HepG2 (cell line): Measurements from ENCODE around the gene CTNNAL1. TPM values are rescaled to one million over a fixed set of nuclear protein-coding genes. Genes with fewer than 3 reads are reported as not detected.

Experiments
- ATF2 ChIP-seq: sonication (generic); formaldehyde crosslinking; IDR thresholded peaks from 2 replicates; pipeline ENCODE4 v1.4.0; 2020; ENCODE audit warnings: missing genetic modification reagents
- E2F5 ChIP-seq: sonication (generic); formaldehyde crosslinking; conservative IDR thresholded peaks from 2 replicates; pipeline ENCODE4 v1.4.0; 2020; ENCODE audit warnings: missing genetic modification reagents
- ERF ChIP-seq: IDR thresholded peaks from 2 replicates; pipeline ENCODE4 v1.6.1; 2018; ENCODE audit warnings: missing biosample characterization, missing genetic modification reagents
- FLYWCH1 ChIP-seq: sonication (generic); formaldehyde crosslinking; IDR thresholded peaks from 2 replicates; pipeline ENCODE4 v1.8.1; 2023; ENCODE audit warnings: mild to moderate bottlenecking, missing genetic modification reagents
- GTF3A ChIP-seq: sonication (generic); formaldehyde crosslinking; conservative IDR thresholded peaks from 2 replicates; pipeline ENCODE4 v1.4.0; 2020; ENCODE audit warnings: mild to moderate bottlenecking, missing genetic modification reagents
- HNF4G ChIP-seq, 2 experiments: sonication (generic) in 1 of 2; formaldehyde crosslinking in 1 of 2; IDR thresholded peaks; 2 replicates each; pipeline versions ENCODE4 v1.4.0 to v1.6.1; 2011 to 2020; ENCODE audit warnings: borderline replicate concordance in 2 of 2, low read depth in 2 of 2, mild to moderate bottlenecking in 2 of 2, low read length in 1 of 2, missing genetic modification reagents in 1 of 2, moderate library complexity in 1 of 2
- HNRNPK ChIP-seq: fragments of 200-400 bp; formaldehyde crosslinking; IDR thresholded peaks from 2 replicates; pipeline ENCODE4 v1.6.1; 2018; ENCODE audit warnings: low read length, low read depth, moderate library complexity, mild to moderate bottlenecking; ENCODE audit not compliant: poor library complexity, severe bottlenecking
- JUN ChIP-seq: sonication (generic); formaldehyde crosslinking; IDR thresholded peaks from 2 replicates; pipeline ENCODE4 v1.4.0; 2020; ENCODE audit warnings: mild to moderate bottlenecking, missing genetic modification reagents
- KMT2B ChIP-seq: IDR thresholded peaks from 2 replicates; pipeline ENCODE4 v1.6.1; 2016; ENCODE audit warnings: missing genetic modification reagents, missing compliant biosample characterization
- MAFK ChIP-seq, 2 experiments: IDR thresholded peaks in 1 of 2; conservative IDR thresholded peaks in 1 of 2; 2 replicates each; pipeline ENCODE4 v1.6.1; 2011; ENCODE audit warnings: improper control_type of control experiment in 2 of 2, low read length in 2 of 2
- MIXL1 ChIP-seq: IDR thresholded peaks from 2 replicates; pipeline ENCODE4 v1.6.1; 2016
- NFYB ChIP-seq: sonication (generic); formaldehyde crosslinking; IDR thresholded peaks from 2 replicates; pipeline ENCODE4 v1.4.0; 2020; ENCODE audit warnings: missing genetic modification reagents
- PAX8 ChIP-seq: sonication (generic); formaldehyde crosslinking; IDR thresholded peaks from 2 replicates; pipeline ENCODE4 v1.8.0; 2022; ENCODE audit warnings: mild to moderate bottlenecking, missing genetic modification reagents, borderline replicate concordance
- SP1 ChIP-seq, 2 experiments: fragments of 450-650 bp in 1 of 2; sonication (generic) in 1 of 2; formaldehyde crosslinking in 1 of 2; IDR thresholded peaks; 2 replicates each; pipeline versions ENCODE4 v1.4.0 to v1.6.1; 2016 to 2020; ENCODE audit warnings: missing genetic modification reagents in 1 of 2
- TBX2 ChIP-seq: sonication (generic); formaldehyde crosslinking; IDR thresholded peaks from 2 replicates; pipeline ENCODE4 v1.5.0; 2020; ENCODE audit warnings: missing genetic modification reagents, mild to moderate bottlenecking, borderline replicate concordance
- ZIK1 ChIP-seq: sonication (generic); formaldehyde crosslinking; IDR thresholded peaks from 2 replicates; pipeline ENCODE4 v1.5.0; 2020; ENCODE audit warnings: mild to moderate bottlenecking, low read depth, missing genetic modification reagents, borderline replicate concordance
- ZNF180 ChIP-seq: sonication (generic); formaldehyde crosslinking; IDR thresholded peaks from 2 replicates; pipeline ENCODE4 v1.4.0; 2020; ENCODE audit warnings: low read depth, missing genetic modification reagents, borderline replicate concordance
- polyA plus RNA-seq, 8 experiments: library from polyadenylated mRNA; depleted of rRNA in 3 of 8; stranded (reverse) in 7 of 8; unstranded in 1 of 8; fragments of >200 nt; fragmentation: Illumina TruSeq in 4 of 8; extraction: Trizol in 4 of 8; gene quantifications; 2 replicates each; pipeline versions ENCODE4 v1.2.1 to v1.2.3, GENCODE V29; 2011 to 2016; ENCODE audit warnings: low read depth in 4 of 8, missing spikeins in 1 of 8, mixed read lengths in 1 of 8; ENCODE audit not compliant: insufficient read depth in 1 of 8
- total RNA-seq, 5 experiments: library from RNA; depleted of rRNA; stranded (reverse); fragments of >200 nt; fragmentation: Illumina TruSeq; extraction: Trizol; gene quantifications; 2 replicates each; pipeline ENCODE4 v1.2.3, GENCODE V29; 2016; ENCODE audit warnings: low read depth in 1 of 5
- TF ChIP-seq, protein P1 (sequence below): IDR thresholded peaks from 2 replicates; pipeline ENCODE4 v1.6.1; 2016; ENCODE audit warnings: low read depth, control low read depth
- TF ChIP-seq, protein P2 (sequence below): sonication (generic); formaldehyde crosslinking; IDR thresholded peaks from 2 replicates; pipeline ENCODE4 v1.8.0; 2022; ENCODE audit warnings: mild to moderate bottlenecking, missing genetic modification reagents, borderline replicate concordance
- TF ChIP-seq, protein P3 (sequence below): sonication (generic); formaldehyde crosslinking; IDR thresholded peaks from 2 replicates; pipeline ENCODE4 v1.4.0; 2020; ENCODE audit warnings: missing genetic modification reagents, borderline replicate concordance

The CTNNAL1 gene
- total and polyA plus RNA-seq, 2 of the 13 experiments (the other 11 are each of a cell fraction or from before 2014, with no cell fraction given): 32.0 to 162 TPM

GRCh38 chr9:108934323-108934893, 78.9 kb downstream of the CTNNAL1 start, which contains the start of gene ABITRAM (continued):
- TF ChIP-seq, protein P1, sequence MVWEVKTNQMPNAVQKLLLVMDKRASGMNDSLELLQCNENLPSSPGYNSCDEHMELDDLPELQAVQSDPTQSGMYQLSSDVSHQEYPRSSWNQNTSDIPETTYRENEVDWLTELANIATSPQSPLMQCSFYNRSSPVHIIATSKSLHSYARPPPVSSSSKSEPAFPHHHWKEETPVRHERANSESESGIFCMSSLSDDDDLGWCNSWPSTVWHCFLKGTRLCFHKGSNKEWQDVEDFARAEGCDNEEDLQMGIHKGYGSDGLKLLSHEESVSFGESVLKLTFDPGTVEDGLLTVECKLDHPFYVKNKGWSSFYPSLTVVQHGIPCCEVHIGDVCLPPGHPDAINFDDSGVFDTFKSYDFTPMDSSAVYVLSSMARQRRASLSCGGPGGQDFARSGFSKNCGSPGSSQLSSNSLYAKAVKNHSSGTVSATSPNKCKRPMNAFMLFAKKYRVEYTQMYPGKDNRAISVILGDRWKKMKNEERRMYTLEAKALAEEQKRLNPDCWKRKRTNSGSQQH (CRISPR knock-in tag): peak; percentile 61; the same call in 1 of the 2 replicates
- TF ChIP-seq GTF3A (CRISPR knock-in tag) (0 out of 2 replicates have a peak, but pooled peaks have one; percentile 18), HNF4G (IDR thresholded peaks at IDR 0.05; ENCODE audit: borderline replicate concordance, low read depth, low read length) (0 out of 2 replicates have a peak, but pooled peaks have one; percentile 3), HNF4G (CRISPR knock-in tag; IDR thresholded peaks at IDR 0.05; ENCODE audit: borderline replicate concordance, low read depth) (no peak), TBX2 (CRISPR knock-in tag) (no peak), HNRNPK (peak; percentile 45), ATF2 (CRISPR knock-in tag) (0 out of 2 replicates have a peak, but pooled peaks have one; percentile 7), ZNF180 (CRISPR knock-in tag) (no peak), ZIK1 (CRISPR knock-in tag) (no peak), SP1 (IDR thresholded peaks at IDR 0.05) (no peak), SP1 (CRISPR knock-in tag; IDR thresholded peaks at IDR 0.05) (no peak; the same call in 1 of the 2 replicates), ERF (CRISPR knock-in tag) (0 out of 2 replicates have a peak, but pooled peaks have one; percentile 2), FLYWCH1 (CRISPR knock-in tag) (no peak), PAX8 (CRISPR knock-in tag) (peak; percentile 11; the same call in 1 of the 2 replicates), MAFK (conservative IDR thresholded peaks at IDR 0.05 in 1 of 2, IDR thresholded peaks at IDR 0.05 in 1 of 2; ENCODE audit: low read length in 2 of 2) (no peak), KMT2B (peak; percentile 78; the same call in 1 of the 2 replicates), MIXL1 (CRISPR knock-in tag) (no peak), E2F5 (no peak), JUN (CRISPR knock-in tag) (no peak), NFYB (CRISPR knock-in tag) (no peak)
- TF ChIP-seq, protein P2, sequence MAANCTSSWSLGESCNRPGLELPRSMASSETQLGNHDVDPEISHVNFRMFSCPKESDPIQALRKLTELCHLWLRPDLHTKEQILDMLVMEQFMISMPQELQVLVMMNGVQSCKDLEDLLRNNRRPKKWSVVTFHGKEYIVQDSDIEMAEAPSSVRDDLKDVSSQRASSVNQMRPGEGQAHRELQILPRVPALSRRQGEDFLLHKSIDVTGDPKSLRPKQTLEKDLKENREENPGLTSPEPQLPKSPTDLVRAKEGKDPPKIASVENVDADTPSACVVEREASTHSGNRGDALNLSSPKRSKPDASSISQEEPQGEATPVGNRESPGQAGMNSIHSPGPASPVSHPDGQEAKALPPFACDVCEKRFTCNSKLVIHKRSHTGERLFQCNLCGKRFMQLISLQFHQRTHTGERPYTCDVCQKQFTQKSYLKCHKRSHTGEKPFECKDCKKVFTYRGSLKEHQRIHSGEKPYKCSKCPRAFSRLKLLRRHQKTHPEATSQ (CRISPR knock-in tag): no peak
- TF ChIP-seq, protein P3, sequence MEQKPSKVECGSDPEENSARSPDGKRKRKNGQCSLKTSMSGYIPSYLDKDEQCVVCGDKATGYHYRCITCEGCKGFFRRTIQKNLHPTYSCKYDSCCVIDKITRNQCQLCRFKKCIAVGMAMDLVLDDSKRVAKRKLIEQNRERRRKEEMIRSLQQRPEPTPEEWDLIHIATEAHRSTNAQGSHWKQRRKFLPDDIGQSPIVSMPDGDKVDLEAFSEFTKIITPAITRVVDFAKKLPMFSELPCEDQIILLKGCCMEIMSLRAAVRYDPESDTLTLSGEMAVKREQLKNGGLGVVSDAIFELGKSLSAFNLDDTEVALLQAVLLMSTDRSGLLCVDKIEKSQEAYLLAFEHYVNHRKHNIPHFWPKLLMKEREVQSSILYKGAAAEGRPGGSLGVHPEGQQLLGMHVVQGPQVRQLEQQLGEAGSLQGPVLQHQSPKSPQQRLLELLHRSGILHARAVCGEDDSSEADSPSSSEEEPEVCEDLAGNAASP (CRISPR knock-in tag): peak; percentile 20; the same call in 1 of the 2 replicates
